Parathyroid adenoma (tissue), 2 donors: Measurements from ENCODE around the gene MYOD1.

Experiments
- H2AFZ ChIP-seq: fragments of 300-600 bp; sonication (generic); one replicate; pipeline ENCODE4 v1.7.0; 2017; ENCODE audit warnings: antibody characterized with exemption, mild to moderate bottlenecking
- H3K27ac ChIP-seq: fragments of 300-600 bp; sonication (generic); one replicate; pipeline ENCODE4 v1.7.0; 2017
- H3K27me3 ChIP-seq: fragments of 300-600 bp; sonication (generic); one replicate; pipeline ENCODE4 v1.7.0; 2017; ENCODE audit warnings: low read length; ENCODE audit not compliant: control insufficient read depth, insufficient read depth
- H3K36me3 ChIP-seq: fragments of 300-600 bp; sonication (generic); one replicate; pipeline ENCODE4 v1.7.0; 2017; ENCODE audit warnings: low read length; ENCODE audit not compliant: control insufficient read depth, insufficient read depth
- H3K4me1 ChIP-seq: fragments of 300-600 bp; sonication (generic); one replicate; pipeline ENCODE4 v1.7.0; 2017; ENCODE audit warnings: control low read depth
- H3K4me2 ChIP-seq: fragments of 300-600 bp; sonication (generic); one replicate; pipeline ENCODE4 v1.7.0; 2017; ENCODE audit warnings: low read length
- H3K4me3 ChIP-seq: fragments of 300-600 bp; sonication (generic); one replicate; pipeline ENCODE4 v1.7.0; 2017; ENCODE audit warnings: low read depth, low read length
- H3K79me2 ChIP-seq: fragments of 300-600 bp; sonication (generic); one replicate; pipeline ENCODE4 v1.7.0; 2017; ENCODE audit warnings: control low read depth
- H3K9ac ChIP-seq: fragments of 300-600 bp; sonication (generic); one replicate; pipeline ENCODE4 v1.7.0; 2017; ENCODE audit warnings: mild to moderate bottlenecking
- H3K9me3 ChIP-seq: fragments of 300-600 bp; sonication (generic); one replicate; pipeline ENCODE4 v1.7.0; 2017; ENCODE audit warnings: low read length; ENCODE audit not compliant: control insufficient read depth
- CTCF ChIP-seq: fragments of 300-600 bp; sonication (generic); IDR thresholded peaks from one replicate; pipeline ENCODE4 v1.7.0; 2017; ENCODE audit warnings: antibody characterized with exemption, mild to moderate bottlenecking
- donor health status: primary hyperparathyroidism.

Gene MYOD1

GRCh38 chr11:17763244-17763643 is 43.9 kb downstream of the MYOD1 start:
- TF ChIP-seq CTCF: no peak
- no peaks in the 10 kb centered on the region for H3K27me3 ChIP-seq
- H3K79me2 ChIP-seq: peaks cover 2% of the 10 kb centered on the region
- no peaks in the 10 kb centered on the region for H3K9me3 ChIP-seq
- H3K9ac ChIP-seq: no peak overlapping the region
- H3K36me3 ChIP-seq: no peaks in the 10 kb centered on the region
- no peak overlapping the region for H3K27ac ChIP-seq
- no peak overlapping the region for H3K4me2 ChIP-seq
- H3K4me1 ChIP-seq: no peaks in the 10 kb centered on the region
- H3K4me3 ChIP-seq: no peak overlapping the region
- H2AFZ ChIP-seq: no peak overlapping the region

GRCh38 chr11:17763703-17764102 is 44.3 kb downstream of the MYOD1 start:
- no peaks in the 10 kb centered on the region for H3K36me3 ChIP-seq
- H3K27ac ChIP-seq: no peak overlapping the region
- no peak overlapping the region for H3K4me3 ChIP-seq
- H2AFZ ChIP-seq: no peak overlapping the region
- no peaks in the 10 kb centered on the region for H3K9me3 ChIP-seq
- no peak overlapping the region for H3K9ac ChIP-seq
- no peak for TF ChIP-seq CTCF
- H3K4me1 ChIP-seq: no peaks in the 10 kb centered on the region
- H3K79me2 ChIP-seq: peaks cover 2% of the 10 kb centered on the region
- no peaks in the 10 kb centered on the region for H3K27me3 ChIP-seq
- H3K4me2 ChIP-seq: no peak overlapping the region

GRCh38 chr11:17764446-17765218 is 45.3 kb downstream of the MYOD1 start:
- no peak overlapping the region for H3K9ac ChIP-seq
- H3K4me1 ChIP-seq: no peaks in the 10 kb centered on the region
- no peaks in the 10 kb centered on the region for H3K27me3 ChIP-seq
- H3K4me2 ChIP-seq: no peak overlapping the region
- peaks cover 2% of the 10 kb centered on the region for H3K79me2 ChIP-seq
- TF ChIP-seq CTCF: no peak
- no peak overlapping the region for H2AFZ ChIP-seq
- no peaks in the 10 kb centered on the region for H3K9me3 ChIP-seq
- no peak overlapping the region for H3K27ac ChIP-seq
- no peaks in the 10 kb centered on the region for H3K36me3 ChIP-seq
- no peak overlapping the region for H3K4me3 ChIP-seq

GRCh38 chr11:17765356-17766072 is 46.1 kb downstream of the MYOD1 start:
- Histone ChIP-seq H3K9ac (no peak overlapping the region), H3K9me3 (no peaks in the 10 kb centered on the region), H3K27me3 (no peaks in the 10 kb centered on the region), H3K79me2 (peaks cover 2% of the 10 kb centered on the region), H3K4me1 (no peaks in the 10 kb centered on the region), H3K4me3 (no peak overlapping the region), H3K27ac (no peak overlapping the region), H3K4me2 (no peak overlapping the region), H3K36me3 (no peaks in the 10 kb centered on the region), H2AFZ (no peak overlapping the region)
- no peak for TF ChIP-seq CTCF

- no peak overlapping the region for H2AFZ ChIP-seq
- no peak overlapping the region for H3K4me3 ChIP-seq
- no peak overlapping the region for H3K27ac ChIP-seq
- no peaks in the 10 kb centered on the region for H3K9me3 ChIP-seq
- no peaks in the 10 kb centered on the region for H3K4me1 ChIP-seq
- no peak overlapping the region for H3K4me2 ChIP-seq
- no peaks in the 10 kb centered on the region for H3K27me3 ChIP-seq
- H3K36me3 ChIP-seq: no peaks in the 10 kb centered on the region
- peaks cover 2% of the 10 kb centered on the region for H3K79me2 ChIP-seq
- no peak overlapping the region for H3K9ac ChIP-seq
- TF ChIP-seq CTCF: no peak
These were observed 46.6 kb downstream of the MYOD1 start for GRCh38 chr11:17766073-17766359.
